ENCODE measurements around the gene ARHGAP32. TPM values are rescaled to one million over a fixed set of nuclear protein-coding genes. Genes with fewer than 3 reads are reported as not detected.
A peak's percentile ranks its signal among the peaks of the same experiment; 100 is the strongest.
"Not testable (repeated sequence)": the region's sequence is repeated elsewhere in the genome, so short reads cannot be mapped to it uniquely, and the experiment has no call there.

Gene ARHGAP32
- total and polyA plus RNA-seq, 11 donors: 2.1 to 9.5 (median 4.8) TPM

GRCh38 chr11:129163714-129164164 lies 28.4 kb downstream of the ARHGAP32 start:
- H3K27ac ChIP-seq: no peak overlapping the region
- H3K4me1 ChIP-seq: no peaks in the 10 kb centered on the region
- ATAC-seq (no peak), DNase-seq (no peak)
- peaks cover 0 to 10% (median 0%) of the 10 kb centered on the region in 9 donors for H3K36me3 ChIP-seq
- H3K27me3 ChIP-seq: no peaks in the 10 kb centered on the region
- H3K4me3 ChIP-seq: no peak overlapping the region
- 90 to 92% (median 91%) methylated on average over 3 of the region's 3 CpGs for WGBS, 4 donors
- intact Hi-C loops (cut with DNase I): no loop called here
- H3K9me3 ChIP-seq: peaks cover 0 to 41% (median 4%) of the 10 kb centered on the region in 12 donors
- no peak for TF ChIP-seq CTCF (IDR thresholded peaks at IDR 0.05)
- no peak for TF ChIP-seq POLR2A (IDR thresholded peaks at IDR 0.05)

GRCh38 chr11:129157080-129157479 lies 35.0 kb downstream of the ARHGAP32 start:
- H3K27ac ChIP-seq; DNase-seq; intact Hi-C loops (cut with DNase I); H3K36me3 ChIP-seq; ATAC-seq; H3K4me3 ChIP-seq; H3K27me3 ChIP-seq; H3K4me1 ChIP-seq: not testable (repeated sequence)
- 87 to 97% (median 94%) methylated on average over 3 of the region's 3 CpGs for WGBS, 4 donors
- H3K9me3 ChIP-seq: peaks cover 0 to 59% (median 4%) of the 10 kb centered on the region in 12 donors

GRCh38 chr11:129155745-129156144 lies 36.4 kb downstream of the ARHGAP32 start:
- ATAC-seq (no peak), DNase-seq (peak in 1 of 5 donors; percentile 14)
- Histone ChIP-seq H3K4me1 (no peaks in the 10 kb centered on the region), H3K4me3 (no peak overlapping the region), H3K27ac (no peak overlapping the region), H3K9me3 (peaks cover 0 to 66% (median 8%) of the 10 kb centered on the region in 12 donors), H3K27me3 (no peaks in the 10 kb centered on the region), H3K36me3 (no peaks in the 10 kb centered on the region)
- 93 to 99% (median 97%) methylated on average over 8 to 9 of the region's 9 CpGs for WGBS, 4 donors
- intact Hi-C loops (cut with DNase I): no loop called here
- TF ChIP-seq POLR2A (IDR thresholded peaks at IDR 0.05) (no peak), CTCF (IDR thresholded peaks at IDR 0.05) (no peak)

GRCh38 chr11:129148487-129148886 lies 43.6 kb downstream of the ARHGAP32 start:
- Histone ChIP-seq H3K36me3 (no peaks in the 10 kb centered on the region), H3K4me1 (peaks cover 0 to 7% (median 0%) of the 10 kb centered on the region in 12 donors), H3K27me3 (no peaks in the 10 kb centered on the region), H3K27ac (no peak overlapping the region), H3K9me3 (peaks cover 0 to 48% (median 9%) of the 10 kb centered on the region in 12 donors), H3K4me3 (no peak overlapping the region)
- TF ChIP-seq POLR2A (IDR thresholded peaks at IDR 0.05): no peak
- no peak for TF ChIP-seq CTCF (IDR thresholded peaks at IDR 0.05)
- intact Hi-C loops (cut with DNase I): loop anchor here in 1 of 10 donors (10.0 kb wide), 1 partner anchor 66 kb away; no protein-coding TSS in a partner anchor
- ATAC-seq (no peak), DNase-seq (no peak)
- WGBS, 4 donors: 82 to 94% (median 87%) methylated on average over 2 of the region's 2 CpGs

GRCh38 chr11:129146191-129146590 lies 45.9 kb downstream of the ARHGAP32 start:
- Histone ChIP-seq H3K27me3 (no peaks in the 10 kb centered on the region), H3K4me1 (peaks cover 0 to 7% (median 0%) of the 10 kb centered on the region in 12 donors), H3K9me3 (peaks cover 0 to 25% (median 7%) of the 10 kb centered on the region in 12 donors), H3K4me3 (no peak overlapping the region), H3K27ac (no peak overlapping the region), H3K36me3 (no peaks in the 10 kb centered on the region)
- intact Hi-C loops (cut with DNase I): loop anchor here in 1 of 10 donors (10.0 kb wide), 1 partner anchor 69 kb away; no protein-coding TSS in a partner anchor
- TF ChIP-seq CTCF (IDR thresholded peaks at IDR 0.05) (no peak), POLR2A (IDR thresholded peaks at IDR 0.05) (no peak)
- ATAC-seq (no peak), DNase-seq (no peak)
- 82 to 91% (median 85%) methylated on average over 2 of the region's 2 CpGs for WGBS, 4 donors

All from heart left ventricle (tissue), 16 donors.